Progenitor cell of endocrine pancreas (in vitro differentiated cells): Measurements from ENCODE around the gene MAGI3. TPM values are rescaled to one million over a fixed set of nuclear protein-coding genes. Genes with fewer than 3 reads are reported as not detected.

ENCODE experiments used
- DNase-seq: peaks from one replicate; pipeline ENCODE4 v3.0.0; 2021; ENCODE audit warnings: low spot score; ENCODE audit not compliant: unreplicated experiment
- H3K27ac Mint-ChIP-seq: 2 replicates; pipeline ENCODE4 v1.8.0; 2021; ENCODE audit warnings: mild to moderate bottlenecking, moderate library complexity, mixed read lengths
- H3K27me3 Mint-ChIP-seq: 2 replicates; pipeline ENCODE4 v1.8.0; 2021; ENCODE audit warnings: mixed read lengths
- H3K36me3 Mint-ChIP-seq: 2 replicates; pipeline ENCODE4 v1.8.0; 2022; ENCODE audit warnings: mixed read lengths; ENCODE audit not compliant: insufficient read depth
- H3K4me1 Mint-ChIP-seq: 2 replicates; pipeline ENCODE4 v1.8.0; 2021; ENCODE audit warnings: low read depth, mixed read lengths
- H3K4me3 Mint-ChIP-seq: 2 replicates; pipeline ENCODE4 v1.8.0; 2021; ENCODE audit warnings: low read depth, mild to moderate bottlenecking, moderate library complexity, mixed read lengths
- H3K9me3 Mint-ChIP-seq: 2 replicates; pipeline ENCODE4 v1.8.0; 2021; ENCODE audit warnings: low read depth, mixed read lengths
- total RNA-seq: library from RNA; stranded (reverse); gene quantifications from 2 replicates; pipeline ENCODE4 v1.2.1, GENCODE V29; 2021
- TF ChIP-seq, protein P1 (sequence below): fragments of 200-600 bp; sonication (generic); IDR thresholded peaks from one replicate; pipeline ENCODE4 v1.5.0; 2021; ENCODE audit warnings: antibody characterized with exemption, mild to moderate bottlenecking; ENCODE audit not compliant: unreplicated experiment

The MAGI3 gene
- total RNA-seq, 1 donor from 2014 or later, result 23.7 TPM

GRCh38 chr1:113670650-113671049 lies 280.3 kb downstream of the MAGI3 start:
- Mint-ChIP-seq H3K27ac (no peak overlapping the region), H3K4me1 (peaks cover 12% of the 10 kb centered on the region), H3K36me3 (peaks cover 20% of the 10 kb centered on the region), H3K27me3 (no peaks in the 10 kb centered on the region), H3K4me3 (no peak overlapping the region), H3K9me3 (peaks cover 8% of the 10 kb centered on the region)
- no peak for DNase-seq
- TF ChIP-seq, protein P1, sequence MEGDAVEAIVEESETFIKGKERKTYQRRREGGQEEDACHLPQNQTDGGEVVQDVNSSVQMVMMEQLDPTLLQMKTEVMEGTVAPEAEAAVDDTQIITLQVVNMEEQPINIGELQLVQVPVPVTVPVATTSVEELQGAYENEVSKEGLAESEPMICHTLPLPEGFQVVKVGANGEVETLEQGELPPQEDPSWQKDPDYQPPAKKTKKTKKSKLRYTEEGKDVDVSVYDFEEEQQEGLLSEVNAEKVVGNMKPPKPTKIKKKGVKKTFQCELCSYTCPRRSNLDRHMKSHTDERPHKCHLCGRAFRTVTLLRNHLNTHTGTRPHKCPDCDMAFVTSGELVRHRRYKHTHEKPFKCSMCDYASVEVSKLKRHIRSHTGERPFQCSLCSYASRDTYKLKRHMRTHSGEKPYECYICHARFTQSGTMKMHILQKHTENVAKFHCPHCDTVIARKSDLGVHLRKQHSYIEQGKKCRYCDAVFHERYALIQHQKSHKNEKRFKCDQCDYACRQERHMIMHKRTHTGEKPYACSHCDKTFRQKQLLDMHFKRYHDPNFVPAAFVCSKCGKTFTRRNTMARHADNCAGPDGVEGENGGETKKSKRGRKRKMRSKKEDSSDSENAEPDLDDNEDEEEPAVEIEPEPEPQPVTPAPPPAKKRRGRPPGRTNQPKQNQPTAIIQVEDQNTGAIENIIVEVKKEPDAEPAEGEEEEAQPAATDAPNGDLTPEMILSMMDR, result no peak

DNA sequence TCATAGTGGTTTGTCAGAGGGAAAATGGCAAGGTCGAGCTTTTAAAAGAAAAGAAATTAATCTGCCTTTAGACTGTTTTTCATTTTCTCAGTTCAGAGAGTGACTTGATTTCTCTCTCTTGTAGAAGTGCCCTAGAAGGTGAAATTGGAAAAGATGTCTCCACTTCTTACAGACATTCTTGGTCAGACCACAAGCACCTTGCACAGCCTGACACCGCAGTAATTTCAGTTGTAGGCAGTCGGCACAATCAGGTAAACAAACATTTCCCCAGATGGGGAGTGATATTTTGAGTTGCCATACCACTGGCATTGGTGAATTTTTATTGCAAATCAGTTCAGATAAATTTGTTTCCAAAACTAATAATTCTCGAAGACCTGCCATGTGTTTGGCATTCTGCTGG lies 282.2 kb downstream of the MAGI3 start:
- no peak overlapping the region for H3K4me3 Mint-ChIP-seq
- H3K36me3 Mint-ChIP-seq, result peaks cover 13% of the 10 kb centered on the region
- H3K9me3 Mint-ChIP-seq, result peaks cover 2% of the 10 kb centered on the region
- no peaks in the 10 kb centered on the region for H3K27me3 Mint-ChIP-seq
- H3K4me1 Mint-ChIP-seq, result peaks cover 12% of the 10 kb centered on the region
- TF ChIP-seq, protein P1, result no peak
- DNase-seq, result no peak
- no peak overlapping the region for H3K27ac Mint-ChIP-seq

- no peak overlapping the region for H3K4me3 Mint-ChIP-seq
- DNase-seq, result no peak
- no peaks in the 10 kb centered on the region for H3K27me3 Mint-ChIP-seq
- H3K36me3 Mint-ChIP-seq, result peaks cover 6% of the 10 kb centered on the region
- H3K4me1 Mint-ChIP-seq, result peaks cover 16% of the 10 kb centered on the region
- TF ChIP-seq, protein P1, result no peak
- no peaks in the 10 kb centered on the region for H3K9me3 Mint-ChIP-seq
- no peak overlapping the region for H3K27ac Mint-ChIP-seq
Measured at GRCh38 chr1:113674591-113674990, 284.3 kb downstream of the MAGI3 start.

DNA sequence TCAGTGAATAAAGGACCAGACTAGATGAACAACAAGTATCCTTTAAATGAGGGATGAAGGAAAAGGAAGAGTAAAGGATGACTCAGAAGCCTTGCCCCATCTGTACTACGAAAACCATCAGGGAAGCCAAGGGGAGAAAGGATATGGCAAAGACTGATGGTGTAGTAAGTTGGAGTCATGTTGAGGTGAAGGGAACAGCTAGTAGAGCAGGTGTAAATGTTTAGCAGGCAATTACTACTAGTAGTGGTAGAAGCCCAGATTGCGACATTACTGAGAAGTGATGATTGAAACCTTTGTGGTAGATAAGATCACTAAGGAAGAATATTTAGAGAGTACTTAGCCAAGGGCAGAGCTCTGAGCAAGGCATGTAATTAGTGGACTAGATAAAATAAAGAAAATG lies 285.0 kb downstream of the MAGI3 start:
- H3K9me3 Mint-ChIP-seq, result no peaks in the 10 kb centered on the region
- H3K36me3 Mint-ChIP-seq, result peaks cover 8% of the 10 kb centered on the region
- peak overlapping the region; percentile 51 for H3K27ac Mint-ChIP-seq
- no peaks in the 10 kb centered on the region for H3K27me3 Mint-ChIP-seq
- no peak for DNase-seq
- no peak overlapping the region for H3K4me3 Mint-ChIP-seq
- TF ChIP-seq, protein P1, result no peak
- peaks cover 16% of the 10 kb centered on the region for H3K4me1 Mint-ChIP-seq

- TF ChIP-seq, protein P1, result no peak
- no peaks in the 10 kb centered on the region for H3K27me3 Mint-ChIP-seq
- H3K9me3 Mint-ChIP-seq, result no peaks in the 10 kb centered on the region
- peaks cover 7% of the 10 kb centered on the region for H3K4me1 Mint-ChIP-seq
- peaks cover 9% of the 10 kb centered on the region for H3K36me3 Mint-ChIP-seq
- no peak for DNase-seq
- no peak overlapping the region for H3K4me3 Mint-ChIP-seq
- H3K27ac Mint-ChIP-seq, result no peak overlapping the region
Measured at GRCh38 chr1:113676524-113676923, 286.2 kb downstream of the MAGI3 start.
